AG04450 (cell line): ENCODE results near the gene AKIRIN1. TPM values are rescaled to one million over a fixed set of nuclear protein-coding genes. Genes with fewer than 3 reads are reported as not detected.
"Not testable (repeated sequence)": the region's sequence is repeated elsewhere in the genome, so short reads cannot be mapped to it uniquely, and the experiment has no call there.

Source experiments
- CTCF ChIA-PET: fragments of 300-600, 350-600 bp; formaldehyde crosslinking; extraction: SDS; loops from one replicate; lab custom pipeline; 2022; ENCODE audit warnings: antibody characterized with exemption, inconsistent platforms; lab: Charles Lee
- POLR2A ChIA-PET: fragments of 350-600 bp; formaldehyde crosslinking; extraction: SDS; loops from one replicate; lab custom pipeline; 2021; ENCODE audit warnings: antibody characterized with exemption, inconsistent platforms; lab: Yijun Ruan, JAX
- DNase-seq: peaks from one replicate; pipeline ENCODE4 v3.0.0-alpha.2; 2011; ENCODE audit warnings: low read depth, low spot score
- H3K27ac ChIP-seq: one replicate; pipeline ENCODE4 v1.5.1; 2012; ENCODE audit warnings: low read depth, low read length, control low read depth
- H3K27me3 ChIP-seq: one replicate; pipeline ENCODE4 v1.6.0; 2012; ENCODE audit warnings: low read length; ENCODE audit not compliant: control insufficient read depth, insufficient read depth
- H3K4me3 ChIP-seq: 2 replicates; pipeline ENCODE4 v1.5.1; 2011; ENCODE audit warnings: mild to moderate bottlenecking, low read depth, low read length, control low read depth
- H3K9me3 ChIP-seq: 2 replicates; pipeline ENCODE4 v1.5.1; 2012; ENCODE audit warnings: low read length; ENCODE audit not compliant: control insufficient read depth, insufficient read depth
- polyA plus RNA-seq: library from polyadenylated mRNA; depleted of rRNA; stranded (reverse); fragments of >200 nt; gene quantifications from 2 replicates; pipeline ENCODE4 v1.2.3, GENCODE V29; 2011; rRNA removed
- small RNA-seq: library from RNA; depleted of rRNA; stranded (forward); fragments of <200 nt; gene quantifications from one replicate; pipeline ENCODE3, GENCODE V24; 2012; ENCODE audit warnings: low read depth; ENCODE audit not compliant: insufficient read length
- TF ChIP-seq, protein P1 (sequence below): IDR thresholded peaks from 2 replicates; pipeline ENCODE4 v1.5.1; 2011; ENCODE audit warnings: low read depth, low read length, control low read depth, inconsistent platforms

AKIRIN1 gene
- polyA plus RNA-seq, 1 experiment: 74.3 TPM

DNA sequence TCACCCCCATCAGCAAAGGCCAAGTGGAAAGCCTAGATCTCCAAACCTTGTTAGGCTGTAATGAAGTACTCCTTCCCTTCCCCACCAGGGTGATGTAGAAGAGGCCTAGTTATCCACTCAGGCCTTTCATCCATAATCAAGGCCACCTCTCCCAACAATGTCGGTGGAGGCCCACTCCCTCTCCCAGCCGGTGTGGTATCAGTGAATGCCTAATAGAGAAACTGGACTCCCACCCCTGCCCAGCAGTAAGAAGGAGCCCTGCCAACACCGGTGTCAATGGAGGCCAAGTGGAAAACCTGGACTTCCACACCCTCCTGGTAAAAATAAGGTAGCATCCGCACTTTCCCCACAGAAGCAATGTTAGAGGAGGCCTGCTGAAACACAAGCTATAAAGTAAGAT is 58.9 kb downstream of the AKIRIN1 start:
- no peak for DNase-seq
- Histone ChIP-seq H3K4me3 (no peak overlapping the region), H3K27me3 (no peaks in the 10 kb centered on the region), H3K9me3 (no peaks in the 10 kb centered on the region), H3K27ac (no peak overlapping the region)
- ChIA-PET CTCF (no interaction called here), POLR2A (no interaction called here)
- TF ChIP-seq, protein P1, sequence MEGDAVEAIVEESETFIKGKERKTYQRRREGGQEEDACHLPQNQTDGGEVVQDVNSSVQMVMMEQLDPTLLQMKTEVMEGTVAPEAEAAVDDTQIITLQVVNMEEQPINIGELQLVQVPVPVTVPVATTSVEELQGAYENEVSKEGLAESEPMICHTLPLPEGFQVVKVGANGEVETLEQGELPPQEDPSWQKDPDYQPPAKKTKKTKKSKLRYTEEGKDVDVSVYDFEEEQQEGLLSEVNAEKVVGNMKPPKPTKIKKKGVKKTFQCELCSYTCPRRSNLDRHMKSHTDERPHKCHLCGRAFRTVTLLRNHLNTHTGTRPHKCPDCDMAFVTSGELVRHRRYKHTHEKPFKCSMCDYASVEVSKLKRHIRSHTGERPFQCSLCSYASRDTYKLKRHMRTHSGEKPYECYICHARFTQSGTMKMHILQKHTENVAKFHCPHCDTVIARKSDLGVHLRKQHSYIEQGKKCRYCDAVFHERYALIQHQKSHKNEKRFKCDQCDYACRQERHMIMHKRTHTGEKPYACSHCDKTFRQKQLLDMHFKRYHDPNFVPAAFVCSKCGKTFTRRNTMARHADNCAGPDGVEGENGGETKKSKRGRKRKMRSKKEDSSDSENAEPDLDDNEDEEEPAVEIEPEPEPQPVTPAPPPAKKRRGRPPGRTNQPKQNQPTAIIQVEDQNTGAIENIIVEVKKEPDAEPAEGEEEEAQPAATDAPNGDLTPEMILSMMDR: no peak

DNA sequence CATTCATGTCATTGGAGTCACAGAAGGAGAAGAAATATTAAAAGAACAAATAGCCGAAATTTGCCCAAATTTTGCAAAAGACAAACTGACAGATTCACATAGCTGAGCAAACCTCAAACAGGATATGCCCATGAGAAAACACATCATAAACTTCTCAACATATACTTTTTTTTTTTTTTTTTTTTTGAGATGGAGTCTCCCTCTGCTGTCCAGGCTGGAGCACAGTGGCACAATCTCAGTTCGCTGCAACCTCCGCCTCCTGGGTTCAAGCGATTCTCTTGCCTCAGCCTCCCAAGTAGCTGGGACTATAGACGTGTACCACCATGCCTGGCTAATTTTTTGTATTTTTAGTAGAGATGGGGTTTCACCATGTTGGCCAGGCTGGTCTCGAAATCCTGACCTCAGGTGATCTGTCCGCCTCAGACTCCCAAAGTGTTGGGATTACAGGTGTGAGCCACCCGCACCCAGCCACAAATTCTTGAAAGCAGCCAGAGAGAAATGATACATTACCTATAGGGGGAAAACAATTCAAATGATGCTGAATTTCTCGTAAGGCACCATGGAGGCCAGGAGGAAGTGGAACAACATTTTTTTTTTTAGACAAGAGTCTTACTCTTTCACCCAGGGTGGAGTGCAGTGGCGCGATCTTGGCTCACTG is 60.2 kb downstream of the AKIRIN1 start:
- DNase-seq, H3K27ac ChIP-seq, H3K4me3 ChIP-seq, H3K9me3 ChIP-seq, H3K27me3 ChIP-seq: not testable (repeated sequence)
- ChIA-PET CTCF (interaction anchor here (0.7 kb wide), 2 partner anchors 8 to 135 kb away, joined by 4 to 6 read pairs; no protein-coding TSS in a partner anchor), POLR2A (interaction anchor here (0.6 kb wide), 1 partner anchor 39 kb away, joined by 6 read pairs; no protein-coding TSS in a partner anchor)

DNA sequence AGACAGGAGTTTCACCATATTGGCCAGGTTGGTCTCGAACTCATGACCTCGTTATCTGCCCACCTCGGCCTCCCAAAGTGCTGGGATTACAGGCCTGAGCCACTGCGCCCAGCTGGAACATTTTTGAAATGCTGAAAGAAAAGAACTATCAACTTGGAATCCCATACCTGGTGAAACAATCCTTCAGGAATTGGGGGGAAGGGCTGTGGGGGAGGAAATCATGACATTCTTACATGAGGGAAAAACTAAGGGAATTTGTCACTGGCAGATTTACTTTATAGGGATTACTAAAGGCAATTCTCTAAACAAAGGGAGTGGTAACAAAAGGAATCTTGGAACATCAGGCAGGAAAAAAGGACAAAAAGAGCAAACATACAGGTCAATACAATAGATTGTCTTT is 60.9 kb downstream of the AKIRIN1 start:
- Histone ChIP-seq H3K9me3 (no peaks in the 10 kb centered on the region), H3K27ac (no peak overlapping the region), H3K4me3 (no peak overlapping the region), H3K27me3 (no peaks in the 10 kb centered on the region)
- TF ChIP-seq, protein P1: no peak
- POLR2A ChIA-PET: no interaction called here
- DNase-seq: no peak
- CTCF ChIA-PET: no interaction called here

DNA sequence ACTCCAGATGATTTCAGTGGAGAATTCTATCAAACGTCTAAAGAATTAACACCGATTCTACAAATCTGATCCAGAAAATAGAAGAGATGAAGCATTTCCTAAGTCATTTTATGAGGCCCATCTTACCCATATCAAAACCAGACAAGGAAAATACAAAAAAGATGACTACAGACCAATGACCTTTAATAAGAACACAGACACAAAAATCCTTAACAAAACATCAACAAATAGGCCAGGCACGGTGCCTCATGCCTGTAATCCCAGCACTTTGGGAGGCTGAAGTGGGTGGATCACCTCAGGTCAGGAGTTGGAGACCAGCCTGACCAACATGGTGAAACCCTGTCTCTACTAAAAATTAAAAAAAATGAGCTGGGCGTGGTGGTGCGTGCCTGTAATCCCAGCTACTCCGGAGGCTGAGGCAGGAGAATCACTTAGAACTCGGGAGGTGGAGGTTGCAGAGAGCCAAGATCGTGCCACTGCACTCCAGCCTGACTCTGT is 64.2 kb downstream of the AKIRIN1 start:
- POLR2A ChIA-PET, H3K27me3 ChIP-seq, H3K9me3 ChIP-seq, H3K4me3 ChIP-seq, DNase-seq, H3K27ac ChIP-seq, CTCF ChIA-PET: not testable (repeated sequence)

Small RNA genes lying within 50 kb of the gene (small RNA-seq; reads per million reads assigned to genes)
- gene RF00019: not detected

Other genes with a start within 250 kb of the AKIRIN1 start
- 23.3 and 24.9 TPM in 2 replicates for gene RRAGC, start 131.5 kb upstream of the AKIRIN1 start, polyA plus RNA-seq
- gene MYCBP, start 117.9 kb upstream of the AKIRIN1 start, polyA plus RNA-seq: 13.7 and 17.3 TPM in 2 replicates
- not detected in 2 replicates for gene GJA9, start 109.7 kb upstream of the AKIRIN1 start, polyA plus RNA-seq
- gene RHBDL2, start 49.4 kb upstream of the AKIRIN1 start, polyA plus RNA-seq: 0.32 and 0.33 TPM in 2 replicates
- 696 and 852 TPM in 2 replicates for gene NDUFS5, start 35.1 kb downstream of the AKIRIN1 start, polyA plus RNA-seq
- gene MACF1, start 213.4 kb downstream of the AKIRIN1 start, polyA plus RNA-seq: 118 and 121 TPM in 2 replicates